Activated CD4-positive, alpha-beta T cell treated with anti-CD3 and anti-CD28 coated beads for 36 hours (primary cell): ENCODE data around the gene OR4K13. TPM values are rescaled to one million over a fixed set of nuclear protein-coding genes. Genes with fewer than 3 reads are reported as not detected.

Experiments
- total RNA-seq, 2 experiments: library from RNA; stranded (reverse); gene quantifications; one replicate each; pipeline ENCODE4 v1.2.3, GENCODE V29; 2021

OR4K13 gene
- total RNA-seq, 2 experiments from 2014 or later: not detected

Other genes with a start within 250 kb of the OR4K13 start
- gene OR4N2, start 232.3 kb downstream of the OR4K13 start, total RNA-seq: not detected
- not detected for gene OR4K2, start 160.9 kb downstream of the OR4K13 start, total RNA-seq
- not detected for gene OR4K5, start 115.4 kb downstream of the OR4K13 start, total RNA-seq
- not detected for gene OR4K1, start 105.1 kb downstream of the OR4K13 start, total RNA-seq
- not detected for gene OR4K15, start 60.4 kb downstream of the OR4K13 start, total RNA-seq
- gene OR4Q2, start 33.9 kb downstream of the OR4K13 start, total RNA-seq: not detected
- gene OR4K14, start 16.7 kb downstream of the OR4K13 start, total RNA-seq: not detected
- gene OR4L1, start 24.0 kb upstream of the OR4K13 start, total RNA-seq: not detected
- gene OR4K17, start 74.7 kb upstream of the OR4K13 start, total RNA-seq: not detected
- gene OR4N5, start 102.8 kb upstream of the OR4K13 start, total RNA-seq: not detected
- gene OR11G2, start 154.9 kb upstream of the OR4K13 start, total RNA-seq: not detected
- gene OR11H6, start 187.7 kb upstream of the OR4K13 start, total RNA-seq: not detected
- not detected for gene OR11H7, start 192.9 kb upstream of the OR4K13 start, total RNA-seq
- gene OR11H4, start 203.2 kb upstream of the OR4K13 start, total RNA-seq: not detected